CD4-positive, CD25-positive, alpha-beta regulatory T cell (primary cell): Measurements from ENCODE around the gene UBR4. TPM values are rescaled to one million over a fixed set of nuclear protein-coding genes. Genes with fewer than 3 reads are reported as not detected.

Source experiments
- ATAC-seq, 2 donors: fragments of 150-1000 bp; cut with Tn5 transposase; one replicate each; pipeline ENCODE4 v1.10.0; 2021; ENCODE audit warnings: low read depth in 2 of 2, moderate number of reproducible peaks in 2 of 2, moderate library complexity in 1 of 2
- DNase-seq, 3 donors: peaks; one replicate each; pipeline versions ENCODE4 v3.0.0 to v3.0.0-alpha.2; 2012 to 2022; ENCODE audit warnings: mixed read lengths in 1 of 3
- H3K27ac ChIP-seq: one replicate; pipeline ENCODE4 v1.7.0; 2013; ENCODE audit warnings: mild to moderate bottlenecking, low read length; ENCODE audit not compliant: insufficient read depth, poor library complexity, severe bottlenecking
- H3K27me3 ChIP-seq: one replicate; pipeline ENCODE4 v1.7.0; 2013; ENCODE audit warnings: low read length; ENCODE audit not compliant: control insufficient read depth, insufficient read depth
- H3K36me3 ChIP-seq: one replicate; pipeline ENCODE4 v1.7.0; 2013; ENCODE audit warnings: mild to moderate bottlenecking, low read length, moderate library complexity; ENCODE audit not compliant: control insufficient read depth, insufficient read depth
- H3K4me1 ChIP-seq: 2 replicates; pipeline ENCODE4 v1.7.0; 2013; ENCODE audit warnings: mild to moderate bottlenecking, low read length; ENCODE audit not compliant: insufficient read depth, control insufficient read depth, poor library complexity, severe bottlenecking
- H3K4me3 ChIP-seq: one replicate; pipeline ENCODE4 v1.7.0; 2013; ENCODE audit warnings: low read depth, mild to moderate bottlenecking, low read length, moderate library complexity
- H3K9me3 ChIP-seq, 2 experiments: 1 replicate in 1 of 2; 2 replicates in 1 of 2; pipeline ENCODE4 v1.7.0; 2013; ENCODE audit warnings: low read length in 2 of 2, mild to moderate bottlenecking in 1 of 2, moderate library complexity in 1 of 2; ENCODE audit not compliant: control insufficient read depth in 2 of 2
- H3K27ac Mint-ChIP-seq, 3 donors: one replicate each; pipeline ENCODE4 v1.8.0; 2020 to 2022; ENCODE audit warnings: mild to moderate bottlenecking in 3 of 3, mixed read lengths in 3 of 3, moderate library complexity in 2 of 3
- H3K27me3 Mint-ChIP-seq: one replicate; pipeline ENCODE4 v1.8.0; 2022; ENCODE audit warnings: mild to moderate bottlenecking, mixed read lengths
- H3K36me3 Mint-ChIP-seq: one replicate; pipeline ENCODE4 v1.8.0; 2020; ENCODE audit warnings: mixed read lengths
- H3K4me1 Mint-ChIP-seq, 4 donors: one replicate each; pipeline ENCODE4 v1.8.0; 2020 to 2022; ENCODE audit warnings: mixed read lengths in 4 of 4, mild to moderate bottlenecking in 1 of 4
- H3K4me3 Mint-ChIP-seq, 4 donors: one replicate each; pipeline ENCODE4 v1.8.0; 2020 to 2022; ENCODE audit warnings: mild to moderate bottlenecking in 4 of 4, mixed read lengths in 4 of 4, moderate library complexity in 3 of 4
- H3K9me3 Mint-ChIP-seq, 7 donors: one replicate each; pipeline ENCODE4 v1.8.0; 2020 to 2022; ENCODE audit warnings: mixed read lengths in 7 of 7, mild to moderate bottlenecking in 3 of 7, moderate library complexity in 2 of 7
- polyA plus RNA-seq, 4 donors: library from polyadenylated mRNA; unstranded; fragments of 300-500 nt; fragmentation: Illumina TruSeq; gene quantifications; one replicate each; pipeline ENCODE4 v1.2.3, GENCODE V29; 2021
- total RNA-seq: library from RNA; stranded (reverse); gene quantifications from one replicate; pipeline ENCODE4 v1.2.3, GENCODE V29; 2022

The UBR4 gene
- total and polyA plus RNA-seq, 5 donors from 2014 or later, result 9.9 to 173 (median 12.4) TPM

DNA sequence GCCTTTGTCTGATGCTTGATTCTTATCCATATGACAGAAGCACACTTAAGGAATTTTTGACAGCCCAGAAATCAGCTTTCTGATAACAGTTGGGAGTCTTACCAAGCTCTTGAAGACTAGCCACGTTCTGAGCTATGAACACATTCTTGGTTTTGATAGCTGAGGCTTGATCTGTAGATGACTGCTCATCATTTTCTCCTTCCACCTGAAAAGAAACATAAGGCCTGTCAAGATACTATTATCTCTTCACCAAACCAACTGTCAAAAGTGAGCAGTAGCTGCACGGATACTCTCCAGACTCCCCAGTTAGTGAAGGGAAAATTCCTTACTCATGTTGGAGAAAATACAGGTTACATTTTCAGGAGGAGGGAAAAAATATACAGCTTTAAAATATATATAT lies 12.2 kb downstream of the UBR4 start:
- DNase-seq (no peak), ATAC-seq (no peak)
- Histone ChIP-seq H3K9me3 (no peaks in the 10 kb centered on the region), H3K27me3 (no peaks in the 10 kb centered on the region), H3K4me3 (no peak overlapping the region), H3K27ac (no peak overlapping the region), H3K4me1 (peaks cover 12% of the 10 kb centered on the region), H3K36me3 (peaks cover 80% of the 10 kb centered on the region)
- Mint-ChIP-seq H3K36me3 (peaks cover 47% of the 10 kb centered on the region), H3K4me1 (peaks cover 10 to 19% (median 18%) of the 10 kb centered on the region in 4 donors), H3K27ac (no peak overlapping the region), H3K9me3 (no peaks in the 10 kb centered on the region), H3K4me3 (no peak overlapping the region), H3K27me3 (no peaks in the 10 kb centered on the region)

DNA sequence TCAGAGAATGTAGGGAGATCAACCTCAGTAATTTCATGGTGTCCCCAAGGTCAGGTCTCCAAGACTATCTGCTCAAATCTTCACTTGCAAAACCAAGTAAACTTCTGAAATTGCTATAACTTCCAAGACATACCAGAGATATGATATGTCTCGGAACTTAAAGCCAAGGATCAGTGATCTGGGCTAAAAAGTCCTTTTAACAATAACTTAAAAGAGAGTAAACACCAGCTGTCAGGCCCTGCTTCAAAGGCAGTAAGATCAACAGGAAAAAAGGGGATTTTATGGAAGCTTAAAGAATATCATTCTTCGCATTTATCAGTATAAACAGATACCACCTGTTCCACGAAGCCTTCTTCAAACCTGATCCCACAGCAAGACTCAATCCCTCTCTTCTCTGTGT lies 13.7 kb downstream of the UBR4 start:
- H3K27me3 Mint-ChIP-seq, result no peaks in the 10 kb centered on the region
- Histone ChIP-seq H3K27ac (no peak overlapping the region), H3K9me3 (no peaks in the 10 kb centered on the region), H3K36me3 (peaks cover 90% of the 10 kb centered on the region), H3K27me3 (no peaks in the 10 kb centered on the region), H3K4me3 (no peak overlapping the region), H3K4me1 (peaks cover 3% of the 10 kb centered on the region)
- H3K36me3 Mint-ChIP-seq, result peaks cover 62% of the 10 kb centered on the region
- no peak for DNase-seq
- H3K9me3 Mint-ChIP-seq, result no peaks in the 10 kb centered on the region
- H3K27ac Mint-ChIP-seq, result peak overlapping the region in 2 of 3 donors; percentile 20 to 33
- H3K4me3 Mint-ChIP-seq, result no peak overlapping the region
- no peak for ATAC-seq
- H3K4me1 Mint-ChIP-seq, result peaks cover 3 to 13% (median 3%) of the 10 kb centered on the region in 4 donors

- DNase-seq, result no peak
- H3K36me3 Mint-ChIP-seq, result peaks cover 52% of the 10 kb centered on the region
Measured at GRCh38 chr1:19193004-19193403, 17.1 kb downstream of the UBR4 start.

DNA sequence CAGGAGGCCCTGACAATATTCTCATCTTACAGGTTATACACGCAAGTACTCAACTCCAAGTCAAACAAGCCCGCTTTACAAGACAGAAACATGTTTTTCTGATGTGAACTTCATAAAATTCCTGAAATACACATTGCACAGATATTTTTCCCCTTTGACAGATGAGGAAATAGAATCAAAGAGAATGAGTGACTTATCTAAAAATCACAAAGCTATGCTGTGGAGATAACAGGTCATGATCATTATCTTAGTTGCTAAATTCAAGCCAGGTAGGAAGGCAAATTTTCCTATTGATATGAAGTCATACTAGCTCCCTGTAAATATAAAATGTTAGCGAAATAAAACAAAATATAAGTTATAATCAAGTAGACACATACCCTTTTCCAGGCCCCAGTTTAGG lies 18.3 kb downstream of the UBR4 start:
- peaks cover 44% of the 10 kb centered on the region for H3K36me3 Mint-ChIP-seq
- Histone ChIP-seq H3K27me3 (no peaks in the 10 kb centered on the region), H3K27ac (no peak overlapping the region), H3K4me3 (no peak overlapping the region), H3K9me3 (no peaks in the 10 kb centered on the region), H3K36me3 (peaks cover 84% of the 10 kb centered on the region), H3K4me1 (no peaks in the 10 kb centered on the region)
- peak overlapping the region in 1 of 3 donors; percentile 47 for H3K27ac Mint-ChIP-seq
- H3K4me3 Mint-ChIP-seq, result no peak overlapping the region
- no peaks in the 10 kb centered on the region for H3K27me3 Mint-ChIP-seq
- no peaks in the 10 kb centered on the region for H3K9me3 Mint-ChIP-seq
- ATAC-seq (no peak), DNase-seq (no peak)
- peaks cover 0 to 17% (median 4%) of the 10 kb centered on the region in 4 donors for H3K4me1 Mint-ChIP-seq

More at GRCh38 chr1:19193004-19193403, 17.1 kb downstream of the UBR4 start:
- Mint-ChIP-seq H3K4me1 (peaks cover 0 to 18% (median 3%) of the 10 kb centered on the region in 4 donors), H3K27me3 (no peaks in the 10 kb centered on the region), H3K27ac (no peak overlapping the region), H3K9me3 (no peaks in the 10 kb centered on the region), H3K4me3 (no peak overlapping the region)
- no peak for ATAC-seq
- H3K9me3 ChIP-seq, result no peaks in the 10 kb centered on the region
- no peaks in the 10 kb centered on the region for H3K4me1 ChIP-seq
- no peak overlapping the region for H3K27ac ChIP-seq
- no peaks in the 10 kb centered on the region for H3K27me3 ChIP-seq
- peaks cover 86% of the 10 kb centered on the region for H3K36me3 ChIP-seq
- H3K4me3 ChIP-seq, result no peak overlapping the region

GRCh38 chr1:19190468-19190867 lies 19.6 kb downstream of the UBR4 start:
- ATAC-seq (no peak), DNase-seq (no peak)
- H3K36me3 Mint-ChIP-seq, result peaks cover 50% of the 10 kb centered on the region
- H3K27me3 ChIP-seq, result no peaks in the 10 kb centered on the region
- no peak overlapping the region for H3K4me3 ChIP-seq
- H3K4me1 ChIP-seq, result no peaks in the 10 kb centered on the region
- H3K4me3 Mint-ChIP-seq, result no peak overlapping the region
- H3K27ac ChIP-seq, result no peak overlapping the region
- peaks cover 84% of the 10 kb centered on the region for H3K36me3 ChIP-seq
- no peaks in the 10 kb centered on the region for H3K27me3 Mint-ChIP-seq
- H3K9me3 Mint-ChIP-seq, result no peaks in the 10 kb centered on the region
- peaks cover 0 to 15% (median 6%) of the 10 kb centered on the region in 4 donors for H3K4me1 Mint-ChIP-seq
- H3K27ac Mint-ChIP-seq, result peak overlapping the region in 1 of 3 donors; percentile 72
- no peaks in the 10 kb centered on the region for H3K9me3 ChIP-seq

- no peak overlapping the region for H3K27ac ChIP-seq
- peaks cover 92% of the 10 kb centered on the region for H3K36me3 ChIP-seq
- Mint-ChIP-seq H3K9me3 (no peaks in the 10 kb centered on the region), H3K36me3 (peaks cover 57% of the 10 kb centered on the region), H3K27ac (no peak overlapping the region), H3K4me3 (no peak overlapping the region), H3K27me3 (no peaks in the 10 kb centered on the region), H3K4me1 (peaks cover 0 to 15% (median 6%) of the 10 kb centered on the region in 4 donors)
- H3K4me1 ChIP-seq, result no peaks in the 10 kb centered on the region
- ATAC-seq, result no peak
- no peaks in the 10 kb centered on the region for H3K27me3 ChIP-seq
- no peaks in the 10 kb centered on the region for H3K9me3 ChIP-seq
- no peak overlapping the region for H3K4me3 ChIP-seq
- no peak for DNase-seq
Measured at GRCh38 chr1:19189270-19189669, 20.8 kb downstream of the UBR4 start.

- peaks cover 91% of the 10 kb centered on the region for H3K36me3 ChIP-seq
- no peak for DNase-seq
- no peak for ATAC-seq
- H3K36me3 Mint-ChIP-seq, result peaks cover 55% of the 10 kb centered on the region
- no peak overlapping the region for H3K4me3 ChIP-seq
- H3K9me3 ChIP-seq, result no peaks in the 10 kb centered on the region
- H3K4me1 Mint-ChIP-seq, result peaks cover 0 to 15% (median 6%) of the 10 kb centered on the region in 4 donors
- no peaks in the 10 kb centered on the region for H3K9me3 Mint-ChIP-seq
- no peak overlapping the region for H3K27ac Mint-ChIP-seq
- no peak overlapping the region for H3K4me3 Mint-ChIP-seq
- no peaks in the 10 kb centered on the region for H3K27me3 ChIP-seq
- H3K4me1 ChIP-seq, result no peaks in the 10 kb centered on the region
- no peaks in the 10 kb centered on the region for H3K27me3 Mint-ChIP-seq
- H3K27ac ChIP-seq, result no peak overlapping the region
Measured at GRCh38 chr1:19187852-19188251, 22.2 kb downstream of the UBR4 start.

DNA sequence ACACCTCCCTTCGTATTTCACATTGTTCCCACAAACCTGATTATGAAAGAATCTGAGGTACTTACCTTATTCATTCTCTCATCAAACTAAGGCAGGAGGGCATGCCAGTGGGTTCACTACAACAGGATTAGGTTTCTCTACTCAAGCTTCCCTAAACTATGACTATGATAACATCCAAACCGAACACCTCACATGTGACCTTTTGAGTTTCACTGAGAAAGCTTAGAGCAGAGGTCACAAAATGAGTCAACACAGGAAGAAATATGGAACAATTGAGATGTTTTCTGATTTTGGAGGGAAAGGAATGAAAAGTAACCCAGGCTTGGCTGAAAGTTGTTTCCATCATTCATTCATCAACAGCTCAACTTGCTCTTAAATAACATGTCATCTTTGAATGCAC lies 24.1 kb downstream of the UBR4 start:
- no peak for ATAC-seq
- H3K27ac ChIP-seq, result no peak overlapping the region
- H3K36me3 ChIP-seq, result peaks cover 89% of the 10 kb centered on the region
- H3K27ac Mint-ChIP-seq, result no peak overlapping the region
- H3K9me3 Mint-ChIP-seq, result no peaks in the 10 kb centered on the region
- no peak overlapping the region for H3K4me3 ChIP-seq
- H3K4me1 ChIP-seq, result no peaks in the 10 kb centered on the region
- H3K36me3 Mint-ChIP-seq, result peaks cover 56% of the 10 kb centered on the region
- no peak for DNase-seq
- H3K9me3 ChIP-seq, result no peaks in the 10 kb centered on the region
- no peaks in the 10 kb centered on the region for H3K27me3 ChIP-seq
- H3K27me3 Mint-ChIP-seq, result no peaks in the 10 kb centered on the region
- H3K4me3 Mint-ChIP-seq, result no peak overlapping the region
- H3K4me1 Mint-ChIP-seq, result peaks cover 5 to 17% (median 12%) of the 10 kb centered on the region in 4 donors
